HepG2 (cell line): ENCODE results near the gene PC. TPM values are rescaled to one million over a fixed set of nuclear protein-coding genes. Genes with fewer than 3 reads are reported as not detected.

Experiments
- ATAC-seq: fragments of 200-7000 bp; cut with Tn5 transposase; 3 replicates; pipeline ENCODE4 v1.9.1; 2020; ENCODE audit warnings: mild to moderate bottlenecking, moderate library complexity
- BruUV-seq: library from RNA; stranded (reverse); fragments of 400-500 nt; replicated peaks from 2 replicates; lab custom pipeline; 2021; lab: Mats Ljungman, UMichigan
- CTCF ChIA-PET: fragments of 300-600 bp; formaldehyde crosslinking; extraction: SDS; loops from one replicate; lab custom pipeline; 2021; ENCODE audit warnings: low total read pairs, inconsistent platforms, low intra/inter-chr PET ratio; lab: Yijun Ruan, JAX
- POLR2A ChIA-PET: fragments of 350-600 bp; sonication (Branson Sonifier 250); formaldehyde crosslinking; loops from one replicate; lab custom pipeline; 2020; ENCODE audit warnings: antibody characterized with exemption, inconsistent platforms; lab: Yijun Ruan, JAX
- DNase-seq: peaks from one replicate; pipeline ENCODE4 v3.0.0-alpha.2; 2015; ENCODE audit warnings: low spot score
- FAIRE-seq: peaks from 3 replicates; lab custom pipeline; 2011; peaks lifted over from hg19 to GRCh38; lab: Jason Lieb, UNC
- H2AFZ ChIP-seq: one replicate; pipeline ENCODE4 v1.6.1; 2011; ENCODE audit warnings: low read length, inconsistent platforms
- H3K27ac ChIP-seq: fragments of 300-600 bp; 3 replicates; pipeline ENCODE4 v1.8.0; 2011; ENCODE audit warnings: mixed run types, mild to moderate bottlenecking, mixed read lengths, low read length, inconsistent platforms; ENCODE audit not compliant: insufficient read depth; ENCODE audit errors: extremely low read length
- H3K27me3 ChIP-seq, 2 experiments: fragments of 200-600 bp in 1 of 2; 2 replicates in 1 of 2; 3 replicates in 1 of 2; pipeline versions ENCODE4 v1.6.0 to v1.8.0; 2011; ENCODE audit warnings: low read length in 2 of 2, mild to moderate bottlenecking in 2 of 2, moderate library complexity in 2 of 2, inconsistent platforms in 1 of 2; ENCODE audit not compliant: insufficient read depth in 2 of 2, control insufficient read depth in 1 of 2
- H3K36me3 ChIP-seq, 2 experiments: fragments of 200-600 bp in 1 of 2; replicated peaks in 1 of 2; 2 replicates in 1 of 2; 3 replicates in 1 of 2; pipeline versions ENCODE4 v1.5.1 to v1.8.0; 2011; ENCODE audit warnings: low read length in 2 of 2, inconsistent platforms in 1 of 2; ENCODE audit not compliant: insufficient read depth in 2 of 2, control insufficient read depth in 1 of 2
- H3K4me1 ChIP-seq: 2 replicates; pipeline ENCODE4 v1.5.1; 2012; ENCODE audit warnings: low read length, inconsistent platforms; ENCODE audit not compliant: insufficient read depth
- H3K4me2 ChIP-seq: 2 replicates; pipeline ENCODE4 v1.6.0; 2011; ENCODE audit warnings: low read depth, low read length, inconsistent platforms
- H3K4me3 ChIP-seq, 3 experiments: fragments of 200-600 bp in 1 of 3; sonication (generic), shearing (Covaris generic) in 1 of 3; replicated peaks in 1 of 3; 2 replicates each; pipeline ENCODE4 v1.5.1; 2011 to 2016; ENCODE audit warnings: low read length in 3 of 3, inconsistent platforms in 2 of 3, low read depth in 2 of 3, mild to moderate bottlenecking in 2 of 3, control low read depth in 1 of 3, mixed read lengths in 1 of 3; ENCODE audit not compliant: insufficient read depth in 1 of 3
- H3K79me2 ChIP-seq: one replicate; pipeline ENCODE4 v1.6.1; 2011; ENCODE audit warnings: low read length, inconsistent platforms; ENCODE audit not compliant: insufficient read depth
- H3K9ac ChIP-seq: 2 replicates; pipeline ENCODE4 v1.6.0; 2011; ENCODE audit warnings: mild to moderate bottlenecking, low read depth, low read length, inconsistent platforms; ENCODE audit not compliant: insufficient read depth
- H3K9me3 ChIP-seq: 2 replicates; pipeline ENCODE4 v1.5.1; 2012; ENCODE audit warnings: mild to moderate bottlenecking, low read length
- H4K20me1 ChIP-seq: 2 replicates; pipeline ENCODE4 v1.6.0; 2011; ENCODE audit warnings: inconsistent platforms, mild to moderate bottlenecking, low read length, moderate library complexity; ENCODE audit not compliant: insufficient read depth
- ARID5B ChIP-seq: IDR thresholded peaks from 2 replicates; pipeline ENCODE4 v1.4.0; 2020; ENCODE audit warnings: mild to moderate bottlenecking, missing genetic modification reagents
- ETV5 ChIP-seq: IDR thresholded peaks from 2 replicates; pipeline ENCODE4 v1.6.1; 2018; ENCODE audit warnings: missing biosample characterization, missing genetic modification reagents, inconsistent platforms, borderline replicate concordance
- FOSL2 ChIP-seq: sonication (generic); formaldehyde crosslinking; IDR thresholded peaks from 2 replicates; pipeline ENCODE4 v1.4.0; 2020; ENCODE audit warnings: missing genetic modification reagents
- NR2F2 ChIP-seq: IDR thresholded peaks from 2 replicates; pipeline ENCODE4 v1.6.1; 2012; ENCODE audit warnings: low read depth, inconsistent platforms, borderline replicate concordance
- POLR2AphosphoS5 ChIP-seq: IDR thresholded peaks from 2 replicates; pipeline ENCODE4 v1.6.1; 2012; ENCODE audit warnings: low read depth, low read length
- SOX13 ChIP-seq, 3 experiments: fragments of 450-650 bp in 1 of 3; sonication (generic) in 1 of 3; formaldehyde crosslinking in 1 of 3; IDR thresholded peaks in 2 of 3; conservative IDR thresholded peaks in 1 of 3; 2 replicates each; pipeline versions ENCODE4 v1.5.0 to v1.6.1; 2016 to 2020; ENCODE audit warnings: antibody characterized with exemption in 1 of 3, mild to moderate bottlenecking in 1 of 3, missing compliant biosample characterization in 1 of 3, missing genetic modification reagents in 1 of 3, moderate library complexity in 1 of 3
- SOX5 ChIP-seq: IDR thresholded peaks from 2 replicates; pipeline ENCODE4 v1.6.1; 2016; ENCODE audit warnings: borderline replicate concordance
- SOX6 ChIP-seq, 2 experiments: fragments of 450-650 bp in 1 of 2; sonication (generic) in 1 of 2; formaldehyde crosslinking in 1 of 2; IDR thresholded peaks; 2 replicates each; pipeline versions ENCODE4 v1.4.0 to v1.6.1; 2017 to 2020; ENCODE audit warnings: antibody characterized with exemption in 1 of 2, mild to moderate bottlenecking in 1 of 2, missing genetic modification reagents in 1 of 2
- SP5 ChIP-seq: IDR thresholded peaks from 2 replicates; pipeline ENCODE4 v1.6.1; 2016; ENCODE audit warnings: low read depth, borderline replicate concordance
- U2AF2 ChIP-seq: fragments of 200-400 bp; formaldehyde crosslinking; IDR thresholded peaks from 2 replicates; pipeline ENCODE4 v1.6.1; 2017; ENCODE audit warnings: low read depth, mild to moderate bottlenecking, low read length
- ZNF552 ChIP-seq: sonication (generic); formaldehyde crosslinking; IDR thresholded peaks from 2 replicates; pipeline ENCODE4 v1.9.0; 2022; ENCODE audit warnings: missing genetic modification reagents, mild to moderate bottlenecking, borderline replicate concordance
- ZNF564 ChIP-seq: sonication (generic); formaldehyde crosslinking; IDR thresholded peaks from 2 replicates; pipeline ENCODE4 v1.8.1; 2023; ENCODE audit warnings: mild to moderate bottlenecking, missing genetic modification reagents
- ZNF629 ChIP-seq: sonication (generic); formaldehyde crosslinking; conservative IDR thresholded peaks from 2 replicates; pipeline ENCODE4 v1.5.0; 2020; ENCODE audit warnings: missing genetic modification reagents
- WGBS: methylation state at CpG from one replicate; pipeline ENCODE4 v1.1.6; 2017; ENCODE audit warnings: low lambda C conversion rate; 5-methylcytosine and 5-hydroxymethylcytosine counted together
- in situ Hi-C: cut with HindIII; loops from 2 replicates; pipeline ENCODE4 v1.10.0; 2017; ENCODE audit warnings: low pct_unique_long_range_greater_than_20kb; ENCODE audit not compliant: extremely low pct_ligation_motif_present
- intact Hi-C: fragments of 100-400 bp; cut with micrococcal nuclease; formaldehyde crosslinking; loops from one replicate; pipeline ENCODE4 v1.10.0; 2022; ENCODE audit not compliant: unreplicated experiment
- polyA plus RNA-seq, 8 experiments: library from polyadenylated mRNA; depleted of rRNA in 3 of 8; stranded (reverse) in 7 of 8; unstranded in 1 of 8; fragments of >200 nt; fragmentation: Illumina TruSeq in 4 of 8; extraction: Trizol in 4 of 8; gene quantifications; 2 replicates each; pipeline versions ENCODE4 v1.2.1 to v1.2.3, GENCODE V29; 2011 to 2016; ENCODE audit warnings: low read depth in 4 of 8, missing spikeins in 1 of 8, mixed read lengths in 1 of 8; ENCODE audit not compliant: insufficient read depth in 1 of 8
- total RNA-seq, 5 experiments: library from RNA; depleted of rRNA; stranded (reverse); fragments of >200 nt; fragmentation: Illumina TruSeq; extraction: Trizol; gene quantifications; 2 replicates each; pipeline ENCODE4 v1.2.3, GENCODE V29; 2016; ENCODE audit warnings: low read depth in 1 of 5

PC gene
- total and polyA plus RNA-seq, 2 of the 13 experiments (the other 11 are each of a cell fraction or from before 2014, with no cell fraction given) = 29.0 to 39.0 TPM

DNA sequence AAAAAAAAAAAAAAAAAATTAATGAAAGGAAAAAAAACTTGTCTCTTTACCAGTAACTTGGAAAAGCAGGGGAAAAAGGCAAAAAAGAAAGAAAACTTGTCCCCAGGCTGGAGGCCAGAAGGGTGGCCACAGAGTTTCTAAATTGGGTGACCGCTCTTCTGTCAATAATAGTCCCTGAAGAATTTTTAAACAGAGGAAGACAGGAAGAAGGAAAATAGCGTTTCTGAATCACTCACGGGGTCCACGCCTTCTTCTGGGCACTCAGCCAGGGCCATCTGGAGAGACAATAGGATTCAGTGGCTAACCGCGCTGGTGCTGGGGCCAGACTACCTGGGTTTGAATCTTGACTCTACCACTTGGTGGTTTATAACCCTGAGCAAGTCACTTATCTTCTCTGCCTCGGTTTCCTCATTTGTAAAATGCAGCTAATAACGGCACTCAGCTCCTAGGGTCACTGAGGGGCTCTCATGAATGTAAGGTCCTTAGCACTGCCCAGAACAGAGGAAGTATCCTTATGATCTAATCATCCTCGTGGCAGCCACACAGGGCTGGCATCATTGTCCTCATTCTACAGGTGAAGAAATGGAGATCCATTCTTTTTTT lies 23.9 kb upstream of the PC start:
- no peak overlapping the region for H3K4me3 ChIP-seq
- H3K9ac ChIP-seq = no peak overlapping the region
- H3K4me2 ChIP-seq = peak overlapping the region; percentile 23; the same call in 1 of the 2 replicates
- no peak overlapping the region for H2AFZ ChIP-seq
- in situ Hi-C loops = no loop called here
- H3K4me1 ChIP-seq = peaks cover 17% of the 10 kb centered on the region
- DNase-seq (peak; percentile 69), ATAC-seq (no peak), FAIRE-seq (no peak)
- H3K27ac ChIP-seq = no peak overlapping the region
- peak; percentile 46; the same call in 1 of the 2 replicates for TF ChIP-seq FOSL2 (CRISPR knock-in tag)
- no peak for TF ChIP-seq ZNF552 (CRISPR knock-in tag)
- no peak for TF ChIP-seq SOX6 (IDR thresholded peaks at IDR 0.05)
- TF ChIP-seq SOX6 (CRISPR knock-in tag; IDR thresholded peaks at IDR 0.05) = peak; percentile 34; the same call in 1 of the 2 replicates
- peak; percentile 46; the same call in 1 of the 2 replicates for TF ChIP-seq SP5 (CRISPR knock-in tag)
- no peak for TF ChIP-seq ZNF629 (CRISPR knock-in tag)
- no peak for TF ChIP-seq SOX13 (IDR thresholded peaks at IDR 0.05)
- TF ChIP-seq SOX13 (CRISPR knock-in tag; conservative IDR thresholded peaks at IDR 0.05 in 1 of 2, IDR thresholded peaks at IDR 0.05 in 1 of 2) = peak in 1 of 2 experiments; percentile 69; a peak in 2 of 4 replicates
- peak; percentile 24; the same call in 1 of the 2 replicates for TF ChIP-seq ARID5B
- peak; percentile 22; the same call in 1 of the 2 replicates for TF ChIP-seq ETV5
- peak; percentile 53; the same call in 1 of the 2 replicates for TF ChIP-seq SOX5 (CRISPR knock-in tag)
- no peak for TF ChIP-seq POLR2AphosphoS5
- no peak for TF ChIP-seq ZNF564 (CRISPR knock-in tag)
- no peak for TF ChIP-seq NR2F2
- TF ChIP-seq U2AF2 = no peak
- intact Hi-C loops = no loop called here
- BruUV-seq = no TSS peak
- no peaks in the 10 kb centered on the region for H3K79me2 ChIP-seq
- ChIA-PET CTCF (no interaction called here), POLR2A (interaction anchor here (0.7 kb wide), 1 partner anchor 335 kb away, joined by 3 read pairs; no protein-coding TSS in a partner anchor)
- 6% methylated on average over 9 of the region's 9 CpGs for WGBS
- no peaks in the 10 kb centered on the region for H4K20me1 ChIP-seq
- peaks cover 17% of the 10 kb centered on the region for H3K9me3 ChIP-seq
- no peaks in the 10 kb centered on the region for H3K36me3 ChIP-seq
- peaks cover 4 to 26% of the 10 kb centered on the region in 2 experiments; a peak in 2 of 5 replicates for H3K27me3 ChIP-seq
